Type B pancreatic cell (in vitro differentiated cells): ENCODE data around the gene ZFAND5. TPM values are rescaled to one million over a fixed set of nuclear protein-coding genes. Genes with fewer than 3 reads are reported as not detected.

Source experiments
- DNase-seq: peaks from one replicate; pipeline ENCODE4 v3.0.0; 2021; ENCODE audit warnings: mixed read lengths; ENCODE audit not compliant: unreplicated experiment; ENCODE audit errors: extremely low spot score
- H3K27ac Mint-ChIP-seq: 2 replicates; pipeline ENCODE4 v1.8.0; 2021; ENCODE audit warnings: mild to moderate bottlenecking, mixed read lengths
- H3K27me3 Mint-ChIP-seq: 2 replicates; pipeline ENCODE4 v1.8.0; 2021; ENCODE audit warnings: mixed read lengths
- H3K36me3 Mint-ChIP-seq: 2 replicates; pipeline ENCODE4 v1.8.0; 2021; ENCODE audit warnings: mixed read lengths
- H3K4me1 Mint-ChIP-seq: one replicate; pipeline ENCODE4 v1.8.0; 2021; ENCODE audit warnings: mixed read lengths; ENCODE audit not compliant: unreplicated experiment
- H3K4me3 Mint-ChIP-seq: 2 replicates; pipeline ENCODE4 v1.8.0; 2021; ENCODE audit warnings: mild to moderate bottlenecking, mixed read lengths
- H3K9me3 Mint-ChIP-seq: 2 replicates; pipeline ENCODE4 v1.8.0; 2021; ENCODE audit warnings: mixed read lengths
- CTCF ChIP-seq: fragments of 200-600 bp; sonication (generic); conservative IDR thresholded peaks from 2 replicates; pipeline ENCODE4 v1.5.0; 2021; ENCODE audit warnings: antibody characterized with exemption, mild to moderate bottlenecking
- total RNA-seq: library from RNA; stranded (reverse); gene quantifications from 2 replicates; pipeline ENCODE4 v1.2.1, GENCODE V29; 2021; ENCODE audit warnings: low replicate concordance

ZFAND5 gene
- total RNA-seq, 1 donor from 2014 or later = 175 TPM

GRCh38 chr9:72401396-72401795 is 36.4 kb upstream of the ZFAND5 start:
- H3K4me3 Mint-ChIP-seq = no peak overlapping the region
- no peak for TF ChIP-seq CTCF
- H3K36me3 Mint-ChIP-seq = no peaks in the 10 kb centered on the region

DNA sequence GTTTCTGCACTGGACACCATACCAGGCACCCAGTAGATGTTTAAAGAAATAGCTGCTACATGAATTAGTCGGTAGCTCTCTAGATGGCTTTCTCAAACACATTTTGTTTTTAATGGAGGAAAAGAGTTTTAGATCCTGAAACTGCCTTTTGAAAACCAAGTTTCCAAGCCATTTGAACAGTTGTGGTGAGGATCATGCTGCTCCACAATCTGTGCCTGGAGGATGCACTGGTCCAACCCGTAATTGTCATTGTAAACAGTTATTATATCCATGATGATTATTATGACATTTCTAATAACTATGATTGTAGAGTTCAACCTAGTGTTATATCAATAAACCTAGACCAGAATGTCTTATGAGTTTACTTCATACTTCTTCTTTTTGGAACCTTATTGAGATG is 35.9 kb upstream of the ZFAND5 start:
- Mint-ChIP-seq H3K9me3 (no peaks in the 10 kb centered on the region), H3K4me1 (peaks cover 3% of the 10 kb centered on the region), H3K27ac (no peak overlapping the region), H3K27me3 (no peaks in the 10 kb centered on the region), H3K36me3 (no peaks in the 10 kb centered on the region), H3K4me3 (no peak overlapping the region)
- TF ChIP-seq CTCF = no peak
- no peak for DNase-seq

More at GRCh38 chr9:72401396-72401795, 36.4 kb upstream of the ZFAND5 start:
- no peaks in the 10 kb centered on the region for H3K4me1 Mint-ChIP-seq
- no peak overlapping the region for H3K27ac Mint-ChIP-seq
- no peaks in the 10 kb centered on the region for H3K27me3 Mint-ChIP-seq
- no peaks in the 10 kb centered on the region for H3K9me3 Mint-ChIP-seq
- no peak for DNase-seq

- H3K27ac Mint-ChIP-seq = no peak overlapping the region
- H3K9me3 Mint-ChIP-seq = no peaks in the 10 kb centered on the region
- H3K36me3 Mint-ChIP-seq = no peaks in the 10 kb centered on the region
- no peaks in the 10 kb centered on the region for H3K27me3 Mint-ChIP-seq
- TF ChIP-seq CTCF = no peak
- H3K4me1 Mint-ChIP-seq = peaks cover 3% of the 10 kb centered on the region
- no peak overlapping the region for H3K4me3 Mint-ChIP-seq
- DNase-seq = no peak
These were observed 34.4 kb upstream of the ZFAND5 start for GRCh38 chr9:72399391-72399790.

DNA sequence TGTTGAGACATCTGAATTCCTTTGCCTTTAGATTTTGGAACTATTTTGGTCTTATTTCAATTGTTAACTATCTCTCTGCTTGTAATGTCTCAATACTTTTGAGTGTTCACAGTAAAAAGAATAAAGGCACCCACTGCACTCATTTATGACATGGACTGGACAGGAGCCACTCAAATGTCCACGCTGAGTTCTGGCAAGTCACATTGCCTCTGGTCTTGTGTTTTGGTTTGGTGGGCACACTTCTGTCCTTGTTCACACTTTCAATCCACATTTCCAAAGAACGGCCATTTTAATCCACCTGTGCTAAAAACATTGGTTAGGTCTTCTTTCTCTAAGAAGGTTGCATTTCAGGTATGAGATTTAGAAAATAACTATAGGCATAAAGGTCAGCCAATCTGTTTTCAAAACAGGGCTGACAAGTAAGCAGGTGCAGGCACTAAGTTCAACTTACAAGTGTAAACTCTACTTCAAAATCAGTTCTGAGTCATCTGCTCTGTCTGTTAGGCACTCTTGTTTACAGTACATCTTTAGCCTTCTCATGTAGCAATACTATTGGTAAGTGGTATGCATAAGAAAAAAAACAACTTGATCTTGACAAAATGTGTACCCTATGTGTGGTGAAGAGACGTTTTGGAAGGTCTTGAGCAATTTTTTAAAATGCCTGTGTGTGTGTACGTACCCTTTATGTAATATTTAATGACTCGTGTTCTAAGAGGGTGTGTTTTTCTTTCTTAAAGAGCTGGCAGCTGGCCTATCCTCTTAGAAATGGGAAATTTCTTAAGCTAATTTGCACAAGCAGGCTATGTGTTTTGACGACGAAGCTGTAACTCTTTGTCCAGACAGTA is 31.5 kb upstream of the ZFAND5 start:
- H3K4me3 Mint-ChIP-seq = no peak overlapping the region
- H3K27me3 Mint-ChIP-seq = no peaks in the 10 kb centered on the region
- peak overlapping the region; percentile 7 for H3K27ac Mint-ChIP-seq
- peaks cover under 1% of the 10 kb centered on the region for H3K9me3 Mint-ChIP-seq
- H3K4me1 Mint-ChIP-seq = peaks cover 3% of the 10 kb centered on the region
- H3K36me3 Mint-ChIP-seq = no peaks in the 10 kb centered on the region
- no peak for TF ChIP-seq CTCF
- no peak for DNase-seq

- peaks cover 3% of the 10 kb centered on the region for H3K4me1 Mint-ChIP-seq
- H3K27me3 Mint-ChIP-seq = no peaks in the 10 kb centered on the region
- H3K36me3 Mint-ChIP-seq = no peaks in the 10 kb centered on the region
- H3K9me3 Mint-ChIP-seq = peaks cover 5% of the 10 kb centered on the region
- no peak for TF ChIP-seq CTCF
- no peak for DNase-seq
- H3K4me3 Mint-ChIP-seq = no peak overlapping the region
- no peak overlapping the region for H3K27ac Mint-ChIP-seq
These were observed 29.1 kb upstream of the ZFAND5 start for GRCh38 chr9:72394066-72394465.
